Measurements from ENCODE around the gene HCN3.

HCN3 gene

GRCh38 chr1:155254714-155255242, 22.5 kb upstream of the HCN3 start (continued):
- TF ChIP-seq PRDM6 (tag by site-specific recombination; IDR thresholded peaks at IDR 0.05) (no peak), GLI2 (tag by site-specific recombination; IDR thresholded peaks at IDR 0.05; ENCODE audit: borderline replicate concordance, low read depth) (no peak), ZNF148 (tag by site-specific recombination; IDR thresholded peaks at IDR 0.05; ENCODE audit: borderline replicate concordance) (no peak), ZNF10 (tag by site-specific recombination; IDR thresholded peaks at IDR 0.05) (peak; percentile 77; the same call in 1 of the 2 replicates), HIC1 (tag by site-specific recombination; IDR thresholded peaks at IDR 0.05) (peak; percentile 87), GLIS2 (tag by site-specific recombination; IDR thresholded peaks at IDR 0.05) (peak; percentile 90), ZNF645 (tag by site-specific recombination; IDR thresholded peaks at IDR 0.05) (no peak), ZNF529 (tag by site-specific recombination; IDR thresholded peaks at IDR 0.05; ENCODE audit: insufficient replicate concordance) (no peak), ZNF138 (tag by site-specific recombination; IDR thresholded peaks at IDR 0.05; ENCODE audit: borderline replicate concordance) (no peak), ZBTB17 (tag by site-specific recombination; IDR thresholded peaks at IDR 0.05) (no peak), ZNF677 (tag by site-specific recombination; IDR thresholded peaks at IDR 0.05) (no peak), ZNF629 (tag by site-specific recombination; IDR thresholded peaks at IDR 0.05) (no peak), ZNF140 (tag by site-specific recombination; IDR thresholded peaks at IDR 0.05) (no peak), KLF17 (tag by site-specific recombination; IDR thresholded peaks at IDR 0.05) (peak; percentile 56; the same call in 1 of the 2 replicates), ZNF549 (tag by site-specific recombination; IDR thresholded peaks at IDR 0.05) (no peak), ZBTB8A (tag by site-specific recombination; IDR thresholded peaks at IDR 0.05) (peak; percentile 83), WT1 (tag by site-specific recombination; IDR thresholded peaks at IDR 0.05) (0 out of 2 replicates have a peak, but pooled peaks have one; percentile 8), ZNF747 (tag by site-specific recombination; IDR thresholded peaks at IDR 0.05) (no peak), ZNF398 (tag by site-specific recombination; IDR thresholded peaks at IDR 0.05) (peak; percentile 74; the same call in 1 of the 2 replicates), PRDM2 (tag by site-specific recombination; IDR thresholded peaks at IDR 0.05; ENCODE audit: borderline replicate concordance) (0 out of 2 replicates have a peak, but pooled peaks have one; percentile 25)

Measured in HEK293 (cell line).